CD4-positive, alpha-beta memory T cell (primary cell): Measurements from ENCODE around the gene E2F6. TPM values are rescaled to one million over a fixed set of nuclear protein-coding genes. Genes with fewer than 3 reads are reported as not detected.

ENCODE experiments used
- CTCF ChIA-PET: fragments of 350-600 bp; sonication (Branson Sonifier 250); formaldehyde crosslinking; loops from one replicate; lab custom pipeline; 2021; ENCODE audit warnings: inconsistent platforms; ENCODE audit not compliant: partially characterized antibody; lab: Charles Lee
- POLR2A ChIA-PET: fragments of 350-600 bp; sonication (Branson Sonifier 250); formaldehyde crosslinking; loops from one replicate; lab custom pipeline; 2021; ENCODE audit not compliant: partially characterized antibody; lab: Charles Lee
- DNase-seq, 5 donors: peaks; one replicate each; pipeline versions ENCODE4 v3.0.0 to v3.0.0-alpha.2; 2020 to 2022; ENCODE audit warnings: mixed read lengths in 1 of 5
- H3K27ac ChIP-seq: one replicate; pipeline ENCODE4 v1.7.0; 2013; ENCODE audit warnings: low read depth, low read length
- H3K27me3 ChIP-seq: 2 replicates; pipeline ENCODE4 v1.7.0; 2013; ENCODE audit warnings: mild to moderate bottlenecking, low read length, moderate library complexity; ENCODE audit not compliant: insufficient read depth
- H3K36me3 ChIP-seq: 2 replicates; pipeline ENCODE4 v1.7.0; 2013; ENCODE audit warnings: mild to moderate bottlenecking, low read length, moderate library complexity; ENCODE audit not compliant: insufficient read depth
- H3K4me1 ChIP-seq: 2 replicates; pipeline ENCODE4 v1.7.0; 2013; ENCODE audit warnings: mild to moderate bottlenecking, low read length, moderate library complexity; ENCODE audit not compliant: insufficient read depth
- H3K4me3 ChIP-seq, 2 donors: one replicate each; pipeline ENCODE4 v1.7.0; 2013; ENCODE audit warnings: low read length in 2 of 2, mild to moderate bottlenecking in 1 of 2
- H3K9me3 ChIP-seq, 2 donors: one replicate each; pipeline ENCODE4 v1.7.0; 2013; ENCODE audit warnings: low read length in 2 of 2, control low read depth in 1 of 2; ENCODE audit not compliant: control insufficient read depth in 1 of 2
- H3K27ac Mint-ChIP-seq, 7 donors: one replicate each; pipeline ENCODE4 v1.8.0; 2020 to 2021; ENCODE audit warnings: mixed read lengths in 7 of 7, mild to moderate bottlenecking in 6 of 7, inconsistent platforms in 3 of 7, moderate library complexity in 3 of 7
- H3K27me3 Mint-ChIP-seq, 2 donors: one replicate each; pipeline ENCODE4 v1.8.0; 2020 to 2021; ENCODE audit warnings: mixed read lengths in 2 of 2
- H3K36me3 Mint-ChIP-seq, 2 donors: one replicate each; pipeline ENCODE4 v1.8.0; 2020 to 2021; ENCODE audit warnings: mixed read lengths in 2 of 2, inconsistent platforms in 1 of 2, mild to moderate bottlenecking in 1 of 2
- H3K4me1 Mint-ChIP-seq, 4 donors: one replicate each; pipeline ENCODE4 v1.8.0; 2020 to 2021; ENCODE audit warnings: mixed read lengths in 4 of 4, mild to moderate bottlenecking in 1 of 4
- H3K4me3 Mint-ChIP-seq, 8 donors: one replicate each; pipeline ENCODE4 v1.8.0; 2020 to 2021; ENCODE audit warnings: mixed read lengths in 8 of 8, mild to moderate bottlenecking in 7 of 8, moderate library complexity in 6 of 8, inconsistent platforms in 3 of 8
- H3K9me3 Mint-ChIP-seq, 8 donors: one replicate each; pipeline ENCODE4 v1.8.0; 2020 to 2021; ENCODE audit warnings: mixed read lengths in 8 of 8, mild to moderate bottlenecking in 5 of 8, inconsistent platforms in 3 of 8, moderate library complexity in 1 of 8
- intact Hi-C: fragments of 100-400 bp; cut with micrococcal nuclease; formaldehyde crosslinking; loops from one replicate; pipeline ENCODE4 v1.15.1; 2023
- polyA plus RNA-seq, 2 donors: library from polyadenylated mRNA; unstranded; fragments of 300-500 nt; fragmentation: Illumina TruSeq; gene quantifications; one replicate each; pipeline ENCODE4 v1.2.3, GENCODE V29; 2021
- total RNA-seq, 2 experiments: library from RNA; stranded (reverse); gene quantifications; one replicate each; pipeline ENCODE4 v1.2.3, GENCODE V29; 2021

E2F6 gene
- total and polyA plus RNA-seq, 4 experiments from 2014 or later, result 3.2 to 8.5 (median 6.2) TPM

GRCh38 chr2:11395389-11395788, 70.6 kb downstream of the E2F6 start:
- Histone ChIP-seq H3K27me3 (no peaks in the 10 kb centered on the region), H3K4me1 (no peaks in the 10 kb centered on the region), H3K27ac (no peak overlapping the region), H3K4me3 (no peak overlapping the region), H3K36me3 (no peaks in the 10 kb centered on the region), H3K9me3 (no peaks in the 10 kb centered on the region)
- Mint-ChIP-seq H3K9me3 (no peaks in the 10 kb centered on the region), H3K27ac (no peak overlapping the region), H3K4me1 (no peaks in the 10 kb centered on the region), H3K36me3 (no peaks in the 10 kb centered on the region), H3K4me3 (no peak overlapping the region), H3K27me3 (peaks cover 2 to 4% of the 10 kb centered on the region in 2 donors)
- DNase-seq, result no peak
- ChIA-PET CTCF (no interaction called here), POLR2A (no interaction called here)
- intact Hi-C loops, result no loop called here

Other genes starting within 250 kb of the E2F6 start
- 10 to 100 TPM; 24.3 to 26.7 TPM for gene ROCK2, start 121.5 kb downstream of the E2F6 start, total RNA-seq
- 10 to 100 TPM in 1 of 2 donors, 1 to 10 TPM in 1; 4.0 to 18.8 TPM for gene ROCK2, start 121.5 kb downstream of the E2F6 start, polyA plus RNA-seq
- 1 to 10 TPM in 1 of 2 experiments, under 1 TPM in 1; 0.19 to 1.1 TPM for gene GREB1, start 67.9 kb upstream of the E2F6 start, total RNA-seq
- gene GREB1, start 67.9 kb upstream of the E2F6 start, polyA plus RNA-seq, result not detected
- not detected for gene NTSR2, start 204.0 kb upstream of the E2F6 start, total RNA-seq
- gene NTSR2, start 204.0 kb upstream of the E2F6 start, polyA plus RNA-seq, result not detected